Spinal cord (tissue), 10 donors: ENCODE measurements around the gene CCDC183. TPM values are rescaled to one million over a fixed set of nuclear protein-coding genes. Genes with fewer than 3 reads are reported as not detected.
"Not testable (repeated sequence)": the region's sequence is repeated elsewhere in the genome, so short reads cannot be mapped to it uniquely, and the experiment has no call there.

Source experiments
- DNase-seq, 6 donors: peaks; one replicate each; pipeline versions ENCODE4 v3.0.0 to v3.0.0-alpha.2; 2013 to 2015; ENCODE audit warnings: low spot score in 6 of 6, low read depth in 4 of 6
- H3K27ac ChIP-seq: one replicate; pipeline ENCODE4 v1.5.1; 2013; ENCODE audit warnings: low read depth, low read length, control low read depth
- H3K27me3 ChIP-seq: one replicate; pipeline ENCODE4 v1.6.1; 2013; ENCODE audit warnings: low read length; ENCODE audit not compliant: control insufficient read depth, insufficient read depth
- H3K36me3 ChIP-seq: one replicate; pipeline ENCODE4 v1.6.1; 2013; ENCODE audit warnings: low read length; ENCODE audit not compliant: control insufficient read depth, insufficient read depth
- H3K4me1 ChIP-seq: one replicate; pipeline ENCODE4 v1.6.1; 2013; ENCODE audit warnings: low read length; ENCODE audit not compliant: control insufficient read depth, insufficient read depth
- H3K4me3 ChIP-seq: one replicate; pipeline ENCODE4 v1.5.1; 2013; ENCODE audit warnings: low read depth, low read length, control low read depth
- H3K9me3 ChIP-seq: one replicate; pipeline ENCODE4 v1.6.1; 2013; ENCODE audit warnings: low read length; ENCODE audit not compliant: control insufficient read depth, insufficient read depth
- WGBS: methylation state at CpG from one replicate; pipeline ENCODE4 v1.1.5; 2013; ENCODE audit warnings: missing lambda C conversion rate; ENCODE audit not compliant: insufficient coverage; 5-methylcytosine and 5-hydroxymethylcytosine counted together
- polyA plus RNA-seq, 2 donors: library from polyadenylated mRNA; unstranded; fragments of 120-200 nt; gene quantifications; one replicate each; pipeline ENCODE4 v1.2.1, GENCODE V29; 2013; ENCODE audit not compliant: insufficient read length in 2 of 2
- total RNA-seq, 2 donors: library from RNA; depleted of rRNA in 1 of 2; stranded (reverse); fragments of 120-200 nt in 1 of 2; fragments of >200 nt in 1 of 2; gene quantifications; one replicate each; pipeline versions ENCODE4 v1.2.3 to v1.2.4, GENCODE V29; 2013 to 2014
- donor health status: healthy.

The CCDC183 gene
- total and polyA plus RNA-seq, 4 donors, result 0.89 to 7.2 (median 3.2) TPM

DNA sequence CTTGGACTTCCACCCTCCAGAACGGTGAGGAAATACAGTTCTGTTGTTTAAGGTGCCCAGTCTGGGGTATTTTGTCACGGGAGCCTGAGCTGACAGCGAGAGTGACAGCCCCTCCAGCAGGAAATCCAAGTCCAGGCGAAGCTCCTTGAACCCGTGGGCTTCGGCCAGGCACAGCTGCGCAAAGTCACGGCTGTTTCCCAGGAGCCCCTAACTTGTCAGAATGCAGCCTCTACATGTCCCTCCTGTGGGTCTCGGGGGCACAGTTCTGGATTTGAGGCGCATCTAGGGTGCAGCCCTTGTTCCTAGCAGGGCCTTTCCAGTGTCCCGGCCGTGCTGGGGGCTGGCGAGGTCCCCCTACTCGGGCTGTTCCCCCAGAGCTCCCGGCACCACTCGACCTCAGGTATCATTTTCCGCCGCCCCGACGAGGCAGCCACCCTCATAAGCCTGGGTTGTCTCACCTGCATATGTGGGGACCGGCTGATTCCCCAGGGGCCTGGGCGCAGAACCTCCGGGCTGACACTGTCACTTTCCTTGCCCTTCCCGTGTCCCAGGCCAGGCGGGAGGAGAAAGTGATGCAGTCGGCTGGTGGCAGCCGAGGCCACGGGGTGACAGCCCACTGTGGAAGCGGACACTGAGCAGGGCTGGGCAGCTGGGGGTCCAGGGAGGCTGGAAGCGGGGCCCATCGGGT lies 42.6 kb upstream of the CCDC183 start:
- H3K27me3 ChIP-seq, result no peaks in the 10 kb centered on the region
- H3K36me3 ChIP-seq, result peaks cover 2% of the 10 kb centered on the region
- WGBS, result 85% methylated on average over 30 of the region's 31 CpGs
- no peak for DNase-seq
- H3K27ac ChIP-seq, result no peak overlapping the region
- H3K9me3 ChIP-seq, result peaks cover 3% of the 10 kb centered on the region
- no peak overlapping the region for H3K4me3 ChIP-seq
- H3K4me1 ChIP-seq, result peaks cover 9% of the 10 kb centered on the region

- H3K9me3 ChIP-seq, result peaks cover 3% of the 10 kb centered on the region
- 82% methylated on average over 17 of the region's 17 CpGs for WGBS
- no peaks in the 10 kb centered on the region for H3K27me3 ChIP-seq
- peaks cover 2% of the 10 kb centered on the region for H3K36me3 ChIP-seq
- H3K4me1 ChIP-seq, result peaks cover 7% of the 10 kb centered on the region
- no peak overlapping the region for H3K4me3 ChIP-seq
- no peak for DNase-seq
- no peak overlapping the region for H3K27ac ChIP-seq
Measured at GRCh38 chr9:136754059-136754572, 42.0 kb upstream of the CCDC183 start.

GRCh38 chr9:136754626-136755301 lies 41.4 kb upstream of the CCDC183 start:
- Histone ChIP-seq H3K4me3 (no peak overlapping the region), H3K9me3 (peaks cover 3% of the 10 kb centered on the region), H3K4me1 (peaks cover 7% of the 10 kb centered on the region), H3K27ac (no peak overlapping the region), H3K27me3 (no peaks in the 10 kb centered on the region), H3K36me3 (peaks cover 2% of the 10 kb centered on the region)
- no peak for DNase-seq
- WGBS, result 65% methylated on average over 18 of the region's 24 CpGs

DNA sequence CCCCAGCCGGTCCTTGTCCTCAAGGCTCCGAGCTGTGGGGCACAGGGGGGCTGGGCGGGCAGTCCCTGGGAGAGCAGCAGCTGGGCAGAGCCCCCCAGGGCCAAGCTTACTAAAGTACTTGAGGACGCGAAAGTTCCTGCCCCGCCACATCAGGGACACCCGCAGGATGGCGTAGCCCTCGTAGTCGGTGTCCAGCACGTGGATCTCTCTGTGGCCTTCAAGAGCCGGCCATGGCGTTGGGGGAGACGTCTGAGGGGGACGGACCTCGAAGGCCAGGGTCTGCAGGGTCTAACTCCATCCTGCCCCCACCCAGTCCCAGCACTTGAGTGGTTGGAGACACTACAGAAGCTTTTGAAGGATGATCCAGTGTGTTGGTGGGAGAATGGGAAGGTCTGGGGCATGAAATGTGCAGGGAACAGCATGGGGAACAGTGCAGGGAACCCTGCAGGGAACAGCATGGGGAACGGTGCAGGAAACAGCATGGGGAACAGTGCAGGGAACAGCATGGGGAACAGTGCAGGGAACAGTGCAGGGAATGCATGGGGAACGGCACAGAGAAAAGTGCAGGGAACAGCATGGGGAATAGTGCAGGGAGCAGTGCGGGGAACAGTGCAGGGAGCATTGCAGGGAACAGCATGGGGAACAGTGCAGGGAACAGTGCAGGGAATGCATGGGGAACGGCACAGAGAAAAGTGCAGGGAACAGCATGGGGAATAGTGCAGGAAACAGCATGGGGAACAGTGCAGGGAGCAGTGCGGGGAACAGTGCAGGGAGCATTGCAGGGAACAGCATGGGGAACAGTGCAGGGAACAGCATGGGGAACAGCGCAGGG lies 40.6 kb upstream of the CCDC183 start:
- not testable (repeated sequence) for H3K27me3 ChIP-seq, H3K9me3 ChIP-seq, H3K27ac ChIP-seq, DNase-seq, H3K4me3 ChIP-seq, H3K4me1 ChIP-seq, H3K36me3 ChIP-seq
- 85% methylated on average over 20 of the region's 22 CpGs for WGBS

- H3K27ac ChIP-seq, result no peak overlapping the region
- H3K27me3 ChIP-seq, result no peaks in the 10 kb centered on the region
- 100% methylated on average over 4 of the region's 4 CpGs for WGBS
- H3K36me3 ChIP-seq, result peaks cover 2% of the 10 kb centered on the region
- H3K4me3 ChIP-seq, result no peak overlapping the region
- peaks cover 11% of the 10 kb centered on the region for H3K4me1 ChIP-seq
- peaks cover 3% of the 10 kb centered on the region for H3K9me3 ChIP-seq
- DNase-seq, result no peak
Measured at GRCh38 chr9:136756134-136756438, 40.1 kb upstream of the CCDC183 start.

- H3K36me3 ChIP-seq, result peaks cover 2% of the 10 kb centered on the region
- peaks cover 12% of the 10 kb centered on the region for H3K4me1 ChIP-seq
- no peak overlapping the region for H3K27ac ChIP-seq
- no peak for DNase-seq
- 94% methylated on average over 18 of the region's 18 CpGs for WGBS
- no peaks in the 10 kb centered on the region for H3K27me3 ChIP-seq
- H3K4me3 ChIP-seq, result no peak overlapping the region
- peaks cover 3% of the 10 kb centered on the region for H3K9me3 ChIP-seq
Measured at GRCh38 chr9:136756836-136757235, 39.3 kb upstream of the CCDC183 start.

- Histone ChIP-seq H3K27me3 (no peaks in the 10 kb centered on the region), H3K36me3 (peaks cover 2% of the 10 kb centered on the region), H3K9me3 (peaks cover 3% of the 10 kb centered on the region), H3K4me3 (no peak overlapping the region), H3K4me1 (peaks cover 12% of the 10 kb centered on the region), H3K27ac (no peak overlapping the region)
- 85% methylated on average over 17 of the region's 20 CpGs for WGBS
- DNase-seq, result no peak
Measured at GRCh38 chr9:136757328-136757727, 38.8 kb upstream of the CCDC183 start.

- no peak for DNase-seq
- WGBS, result 78% methylated on average over 20 of the region's 20 CpGs
- Histone ChIP-seq H3K27ac (no peak overlapping the region), H3K27me3 (no peaks in the 10 kb centered on the region), H3K36me3 (peaks cover 2% of the 10 kb centered on the region), H3K4me1 (peaks cover 12% of the 10 kb centered on the region), H3K9me3 (peaks cover 3% of the 10 kb centered on the region), H3K4me3 (no peak overlapping the region)
Measured at GRCh38 chr9:136757751-136758140, 38.4 kb upstream of the CCDC183 start.

DNA sequence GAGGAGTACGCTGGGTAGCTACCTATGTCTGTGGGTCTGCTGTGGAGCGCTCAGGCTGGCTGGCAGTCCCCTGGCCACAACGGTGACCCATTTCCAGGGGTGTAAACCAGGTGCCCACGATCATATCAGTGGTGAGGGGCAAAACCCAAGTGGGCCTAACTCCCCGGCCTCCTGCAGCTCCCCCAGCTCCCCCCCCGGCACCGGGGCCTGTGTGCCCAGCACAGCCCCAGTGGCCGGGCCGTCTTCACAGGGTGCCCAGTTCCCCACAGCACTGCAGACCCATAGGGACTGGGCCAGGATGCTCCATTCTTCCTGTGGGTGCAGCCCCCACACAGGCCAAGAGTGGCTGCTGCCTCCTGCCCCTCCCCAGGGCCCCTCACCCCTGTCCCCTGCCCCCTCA lies 37.1 kb upstream of the CCDC183 start:
- Histone ChIP-seq H3K4me3 (no peak overlapping the region), H3K27ac (no peak overlapping the region), H3K27me3 (peaks cover 3% of the 10 kb centered on the region), H3K36me3 (peaks cover 2% of the 10 kb centered on the region), H3K9me3 (peaks cover 3% of the 10 kb centered on the region), H3K4me1 (peaks cover 18% of the 10 kb centered on the region)
- 83% methylated on average over 9 of the region's 9 CpGs for WGBS
- DNase-seq, result no peak
